Measurements from ENCODE around the gene RBM20. TPM values are rescaled to one million over a fixed set of nuclear protein-coding genes. Genes with fewer than 3 reads are reported as not detected.

RBM20 gene
- total and polyA plus RNA-seq, 2 experiments from 2014 or later = 0.05 to 0.17 TPM

DNA sequence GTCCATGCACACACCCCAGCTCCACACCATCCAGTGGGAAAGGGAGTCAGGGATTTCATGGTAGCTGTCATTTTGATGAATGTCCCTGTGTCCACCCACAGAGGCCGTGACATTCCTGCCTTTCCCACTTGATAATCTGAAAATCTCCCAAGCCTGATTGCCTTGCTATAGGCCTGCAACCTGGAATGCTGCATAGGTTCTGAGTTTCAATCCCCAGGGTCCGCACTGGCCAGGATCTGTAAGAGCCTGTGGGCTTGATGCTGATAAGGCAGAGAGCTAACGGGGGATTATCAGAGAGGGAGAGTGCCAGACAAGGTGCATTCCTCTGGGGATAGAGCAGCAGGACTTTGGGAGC lies 57.5 kb downstream of the RBM20 start:
- Histone ChIP-seq H2AFZ (peak overlapping the region; percentile 43), H3K36me3 (ENCODE audit: insufficient read depth) (no peaks in the 10 kb centered on the region), H3K4me1 (ENCODE audit: insufficient read depth) (peaks cover 19% of the 10 kb centered on the region), H3K79me2 (replicated peaks; ENCODE audit: insufficient read depth) (no peaks in the 10 kb centered on the region), H3K9me2 (ENCODE audit: insufficient read depth) (no peaks in the 10 kb centered on the region), H3K27me3 (ENCODE audit: insufficient read depth) (no peaks in the 10 kb centered on the region), H4K20me1 (replicated peaks; ENCODE audit: insufficient read depth) (no peaks in the 10 kb centered on the region), H3F3A (replicated peaks; ENCODE audit: low read depth) (no peaks in the 10 kb centered on the region), H3K27ac (ENCODE audit: low read depth) (no peak overlapping the region), H3K4me2 (no peak overlapping the region), H3K4me3 (no peak overlapping the region)
- Mint-ChIP-seq H3K27me3 (ENCODE audit: insufficient read depth, low read depth, poor library complexity) (no peaks in the 10 kb centered on the region), H3K27ac (no peak overlapping the region), H3K4me3 (no peak overlapping the region), H3K9me3 (no peaks in the 10 kb centered on the region), H3K36me3 (ENCODE audit: low read depth) (no peaks in the 10 kb centered on the region), H3K4me1 (peaks cover 22% of the 10 kb centered on the region)
- DNase-seq (ENCODE audit: low spot score) = no peak
- no peak for TF ChIP-seq EZH2phosphoT487 (IDR thresholded peaks at IDR 0.05; ENCODE audit: unreplicated experiment)
- TF ChIP-seq, protein P1, sequence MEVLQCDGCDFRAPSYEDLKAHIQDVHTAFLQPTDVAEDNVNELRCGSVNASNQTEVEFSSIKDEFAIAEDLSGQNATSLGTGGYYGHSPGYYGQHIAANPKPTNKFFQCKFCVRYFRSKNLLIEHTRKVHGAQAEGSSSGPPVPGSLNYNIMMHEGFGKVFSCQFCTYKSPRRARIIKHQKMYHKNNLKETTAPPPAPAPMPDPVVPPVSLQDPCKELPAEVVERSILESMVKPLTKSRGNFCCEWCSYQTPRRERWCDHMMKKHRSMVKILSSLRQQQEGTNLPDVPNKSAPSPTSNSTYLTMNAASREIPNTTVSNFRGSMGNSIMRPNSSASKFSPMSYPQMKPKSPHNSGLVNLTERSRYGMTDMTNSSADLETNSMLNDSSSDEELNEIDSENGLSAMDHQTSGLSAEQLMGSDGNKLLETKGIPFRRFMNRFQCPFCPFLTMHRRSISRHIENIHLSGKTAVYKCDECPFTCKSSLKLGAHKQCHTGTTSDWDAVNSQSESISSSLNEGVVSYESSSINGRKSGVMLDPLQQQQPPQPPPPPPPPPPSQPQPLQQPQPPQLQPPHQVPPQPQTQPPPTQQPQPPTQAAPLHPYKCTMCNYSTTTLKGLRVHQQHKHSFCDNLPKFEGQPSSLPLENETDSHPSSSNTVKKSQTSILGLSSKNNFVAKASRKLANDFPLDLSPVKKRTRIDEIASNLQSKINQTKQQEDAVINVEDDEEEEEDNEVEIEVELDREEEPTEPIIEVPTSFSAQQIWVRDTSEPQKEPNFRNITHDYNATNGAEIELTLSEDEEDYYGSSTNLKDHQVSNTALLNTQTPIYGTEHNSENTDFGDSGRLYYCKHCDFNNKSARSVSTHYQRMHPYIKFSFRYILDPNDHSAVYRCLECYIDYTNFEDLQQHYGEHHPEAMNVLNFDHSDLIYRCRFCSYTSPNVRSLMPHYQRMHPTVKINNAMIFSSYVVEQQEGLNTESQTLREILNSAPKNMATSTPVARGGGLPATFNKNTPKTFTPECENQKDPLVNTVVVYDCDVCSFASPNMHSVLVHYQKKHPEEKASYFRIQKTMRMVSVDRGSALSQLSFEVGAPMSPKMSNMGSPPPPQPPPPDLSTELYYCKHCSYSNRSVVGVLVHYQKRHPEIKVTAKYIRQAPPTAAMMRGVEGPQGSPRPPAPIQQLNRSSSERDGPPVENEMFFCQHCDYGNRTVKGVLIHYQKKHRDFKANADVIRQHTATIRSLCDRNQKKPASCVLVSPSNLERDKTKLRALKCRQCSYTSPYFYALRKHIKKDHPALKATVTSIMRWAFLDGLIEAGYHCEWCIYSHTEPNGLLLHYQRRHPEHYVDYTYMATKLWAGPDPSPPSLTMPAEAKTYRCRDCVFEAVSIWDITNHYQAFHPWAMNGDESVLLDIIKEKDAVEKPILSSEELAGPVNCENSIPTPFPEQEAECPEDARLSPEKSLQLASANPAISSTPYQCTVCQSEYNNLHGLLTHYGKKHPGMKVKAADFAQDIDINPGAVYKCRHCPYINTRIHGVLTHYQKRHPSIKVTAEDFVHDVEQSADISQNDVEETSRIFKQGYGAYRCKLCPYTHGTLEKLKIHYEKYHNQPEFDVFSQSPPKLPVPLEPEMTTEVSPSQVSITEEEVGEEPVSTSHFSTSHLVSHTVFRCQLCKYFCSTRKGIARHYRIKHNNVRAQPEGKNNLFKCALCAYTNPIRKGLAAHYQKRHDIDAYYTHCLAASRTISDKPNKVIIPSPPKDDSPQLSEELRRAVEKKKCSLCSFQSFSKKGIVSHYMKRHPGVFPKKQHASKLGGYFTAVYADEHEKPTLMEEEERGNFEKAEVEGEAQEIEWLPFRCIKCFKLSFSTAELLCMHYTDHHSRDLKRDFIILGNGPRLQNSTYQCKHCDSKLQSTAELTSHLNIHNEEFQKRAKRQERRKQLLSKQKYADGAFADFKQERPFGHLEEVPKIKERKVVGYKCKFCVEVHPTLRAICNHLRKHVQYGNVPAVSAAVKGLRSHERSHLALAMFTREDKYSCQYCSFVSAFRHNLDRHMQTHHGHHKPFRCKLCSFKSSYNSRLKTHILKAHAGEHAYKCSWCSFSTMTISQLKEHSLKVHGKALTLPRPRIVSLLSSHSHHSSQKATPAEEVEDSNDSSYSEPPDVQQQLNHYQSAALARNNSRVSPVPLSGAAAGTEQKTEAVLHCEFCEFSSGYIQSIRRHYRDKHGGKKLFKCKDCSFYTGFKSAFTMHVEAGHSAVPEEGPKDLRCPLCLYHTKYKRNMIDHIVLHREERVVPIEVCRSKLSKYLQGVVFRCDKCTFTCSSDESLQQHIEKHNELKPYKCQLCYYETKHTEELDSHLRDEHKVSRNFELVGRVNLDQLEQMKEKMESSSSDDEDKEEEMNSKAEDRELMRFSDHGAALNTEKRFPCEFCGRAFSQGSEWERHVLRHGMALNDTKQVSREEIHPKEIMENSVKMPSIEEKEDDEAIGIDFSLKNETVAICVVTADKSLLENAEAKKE (CRISPR knock-in tag; IDR thresholded peaks at IDR 0.05) = no peak
- ATAC-seq = peak; percentile 70

DNA sequence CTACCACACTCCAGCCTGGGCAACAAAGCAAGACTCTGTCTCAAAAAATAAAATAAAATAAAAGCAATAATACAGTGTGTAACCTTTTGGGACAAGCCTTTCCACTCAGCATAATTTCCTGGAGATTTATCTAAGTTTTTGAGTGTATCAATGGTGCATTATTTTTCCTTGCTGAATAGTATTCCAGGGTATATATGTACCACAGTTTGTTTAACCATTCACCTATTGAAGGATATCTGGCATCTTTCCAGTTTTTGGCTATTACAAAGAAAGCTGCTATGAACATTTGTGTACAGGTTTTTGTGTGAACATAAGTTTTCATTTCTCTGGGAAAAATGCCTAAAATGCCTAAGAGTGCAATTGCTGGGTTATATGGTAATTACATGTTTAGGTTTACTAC lies 59.9 kb downstream of the RBM20 start:
- H3K4me1 ChIP-seq (ENCODE audit: insufficient read depth) = peaks cover 19% of the 10 kb centered on the region
- H3F3A ChIP-seq (replicated peaks; ENCODE audit: low read depth) = no peaks in the 10 kb centered on the region
- H3K27me3 ChIP-seq (ENCODE audit: insufficient read depth) = no peaks in the 10 kb centered on the region
- Mint-ChIP-seq H3K36me3 (ENCODE audit: low read depth) (no peaks in the 10 kb centered on the region), H3K27me3 (ENCODE audit: insufficient read depth, low read depth, poor library complexity) (no peaks in the 10 kb centered on the region), H3K4me3 (no peak overlapping the region), H3K4me1 (peaks cover 30% of the 10 kb centered on the region), H3K9me3 (no peaks in the 10 kb centered on the region), H3K27ac (no peak overlapping the region)
- no peaks in the 10 kb centered on the region for H3K9me2 ChIP-seq (ENCODE audit: insufficient read depth)
- H3K79me2 ChIP-seq (replicated peaks; ENCODE audit: insufficient read depth) = no peaks in the 10 kb centered on the region
- H3K4me2 ChIP-seq = no peak overlapping the region
- no peak overlapping the region for H2AFZ ChIP-seq
- ATAC-seq (no peak), DNase-seq (ENCODE audit: low spot score) (no peak)
- H3K36me3 ChIP-seq (ENCODE audit: insufficient read depth) = no peaks in the 10 kb centered on the region
- no peak overlapping the region for H3K27ac ChIP-seq (ENCODE audit: low read depth)
- no peaks in the 10 kb centered on the region for H4K20me1 ChIP-seq (replicated peaks; ENCODE audit: insufficient read depth)
- no peak overlapping the region for H3K4me3 ChIP-seq
- no peak for TF ChIP-seq STAT1 (IDR thresholded peaks at IDR 0.05; ENCODE audit: unreplicated experiment)
- TF ChIP-seq EZH2 (IDR thresholded peaks at IDR 0.05; ENCODE audit: low read depth, unreplicated experiment) = no peak
- TF ChIP-seq NANOG (IDR thresholded peaks at IDR 0.05; ENCODE audit: borderline replicate concordance) = no peak
- TF ChIP-seq ETS1 (IDR thresholded peaks at IDR 0.05) = no peak
- no peak for TF ChIP-seq ZNF331 (CRISPR knock-in tag; IDR thresholded peaks at IDR 0.05; ENCODE audit: low read depth)
- no peak for TF ChIP-seq JUNB (IDR thresholded peaks at IDR 0.05; ENCODE audit: unreplicated experiment)
- TF ChIP-seq CREB1 (CRISPR knock-in tag; IDR thresholded peaks at IDR 0.05; ENCODE audit: low read depth) = no peak
- no peak for TF ChIP-seq POLR2AphosphoS5 (IDR thresholded peaks at IDR 0.05; ENCODE audit: low read depth)
- no peak for TF ChIP-seq EZH2phosphoT487 (IDR thresholded peaks at IDR 0.05; ENCODE audit: unreplicated experiment)
- TF ChIP-seq, protein P2, sequence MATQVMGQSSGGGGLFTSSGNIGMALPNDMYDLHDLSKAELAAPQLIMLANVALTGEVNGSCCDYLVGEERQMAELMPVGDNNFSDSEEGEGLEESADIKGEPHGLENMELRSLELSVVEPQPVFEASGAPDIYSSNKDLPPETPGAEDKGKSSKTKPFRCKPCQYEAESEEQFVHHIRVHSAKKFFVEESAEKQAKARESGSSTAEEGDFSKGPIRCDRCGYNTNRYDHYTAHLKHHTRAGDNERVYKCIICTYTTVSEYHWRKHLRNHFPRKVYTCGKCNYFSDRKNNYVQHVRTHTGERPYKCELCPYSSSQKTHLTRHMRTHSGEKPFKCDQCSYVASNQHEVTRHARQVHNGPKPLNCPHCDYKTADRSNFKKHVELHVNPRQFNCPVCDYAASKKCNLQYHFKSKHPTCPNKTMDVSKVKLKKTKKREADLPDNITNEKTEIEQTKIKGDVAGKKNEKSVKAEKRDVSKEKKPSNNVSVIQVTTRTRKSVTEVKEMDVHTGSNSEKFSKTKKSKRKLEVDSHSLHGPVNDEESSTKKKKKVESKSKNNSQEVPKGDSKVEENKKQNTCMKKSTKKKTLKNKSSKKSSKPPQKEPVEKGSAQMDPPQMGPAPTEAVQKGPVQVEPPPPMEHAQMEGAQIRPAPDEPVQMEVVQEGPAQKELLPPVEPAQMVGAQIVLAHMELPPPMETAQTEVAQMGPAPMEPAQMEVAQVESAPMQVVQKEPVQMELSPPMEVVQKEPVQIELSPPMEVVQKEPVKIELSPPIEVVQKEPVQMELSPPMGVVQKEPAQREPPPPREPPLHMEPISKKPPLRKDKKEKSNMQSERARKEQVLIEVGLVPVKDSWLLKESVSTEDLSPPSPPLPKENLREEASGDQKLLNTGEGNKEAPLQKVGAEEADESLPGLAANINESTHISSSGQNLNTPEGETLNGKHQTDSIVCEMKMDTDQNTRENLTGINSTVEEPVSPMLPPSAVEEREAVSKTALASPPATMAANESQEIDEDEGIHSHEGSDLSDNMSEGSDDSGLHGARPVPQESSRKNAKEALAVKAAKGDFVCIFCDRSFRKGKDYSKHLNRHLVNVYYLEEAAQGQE (IDR thresholded peaks at IDR 0.05; ENCODE audit: unreplicated experiment) = no peak
- TF ChIP-seq ZNF114 (CRISPR knock-in tag; IDR thresholded peaks at IDR 0.05) = no peak

All from GM23338 (cell line).